ENCODE data around the gene LPP.

LPP gene

DNA sequence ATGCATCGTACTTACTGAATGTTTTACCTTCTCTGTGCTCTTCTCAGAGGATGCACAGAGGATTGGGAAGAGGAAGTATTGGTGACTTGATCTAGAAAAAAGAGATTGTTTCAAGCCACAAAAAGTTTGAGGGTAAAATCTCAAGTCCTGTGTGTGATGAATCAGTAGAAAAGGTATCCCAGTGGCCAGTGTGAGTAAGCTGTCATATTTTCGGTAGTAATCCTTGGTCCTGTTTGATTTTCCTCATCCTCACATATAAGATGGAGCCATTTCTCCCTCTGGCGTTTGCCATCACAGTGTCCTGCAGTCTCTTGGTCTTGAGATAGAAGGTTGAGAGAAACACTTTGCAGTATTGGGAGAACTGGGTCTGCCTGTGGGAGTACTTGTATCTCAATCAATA, 166.8 kb downstream of the LPP start:
- no peak for DNase-seq (ENCODE audit: extremely low spot score)
- TF ChIP-seq SP1 (IDR thresholded peaks at IDR 0.05) = no peak
- ChIA-PET CTCF (interaction anchor here (0.7 kb wide), 1 partner anchor 26 kb away, joined by 3 read pairs; no protein-coding TSS in a partner anchor), POLR2A (no interaction called here)

DNA sequence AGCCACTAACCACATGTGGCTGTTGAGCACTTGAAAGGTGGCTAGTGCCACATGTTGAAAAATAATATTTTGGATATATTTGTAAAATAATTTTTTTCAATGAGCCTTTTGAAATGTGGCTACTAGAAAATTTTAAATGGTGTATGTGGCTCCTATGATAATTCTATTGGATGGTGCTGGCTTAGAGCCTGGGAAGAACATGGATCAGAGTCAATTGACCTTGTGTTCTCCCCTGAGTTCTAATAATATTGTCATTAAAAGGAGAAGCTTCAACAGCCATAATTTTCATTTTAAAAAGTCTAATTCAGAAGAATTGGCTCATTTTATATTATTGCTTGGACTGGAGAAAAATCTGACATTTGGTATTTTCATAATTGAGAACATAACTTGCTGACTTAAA, 167.3 kb downstream of the LPP start:
- CTCF ChIA-PET = no interaction called here
- TF ChIP-seq NFRKB (IDR thresholded peaks at IDR 0.05) = no peak
- no peak for TF ChIP-seq FOXM1 (IDR thresholded peaks at IDR 0.05; ENCODE audit: borderline replicate concordance)
- TF ChIP-seq ELF4 (IDR thresholded peaks at IDR 0.05) = no peak
- no peak for TF ChIP-seq FOXA1 (IDR thresholded peaks at IDR 0.05)
- TF ChIP-seq HDGF (IDR thresholded peaks at IDR 0.05; ENCODE audit: borderline replicate concordance) = no peak
- TF ChIP-seq BHLHE40 (IDR thresholded peaks at IDR 0.05; ENCODE audit: borderline replicate concordance) = no peak
- TF ChIP-seq TARDBP (IDR thresholded peaks at IDR 0.05) = no peak
- TF ChIP-seq ZNF384 (IDR thresholded peaks at IDR 0.05) = no peak
- TF ChIP-seq, protein P1, sequence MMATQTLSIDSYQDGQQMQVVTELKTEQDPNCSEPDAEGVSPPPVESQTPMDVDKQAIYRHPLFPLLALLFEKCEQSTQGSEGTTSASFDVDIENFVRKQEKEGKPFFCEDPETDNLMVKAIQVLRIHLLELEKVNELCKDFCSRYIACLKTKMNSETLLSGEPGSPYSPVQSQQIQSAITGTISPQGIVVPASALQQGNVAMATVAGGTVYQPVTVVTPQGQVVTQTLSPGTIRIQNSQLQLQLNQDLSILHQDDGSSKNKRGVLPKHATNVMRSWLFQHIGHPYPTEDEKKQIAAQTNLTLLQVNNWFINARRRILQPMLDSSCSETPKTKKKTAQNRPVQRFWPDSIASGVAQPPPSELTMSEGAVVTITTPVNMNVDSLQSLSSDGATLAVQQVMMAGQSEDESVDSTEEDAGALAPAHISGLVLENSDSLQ (IDR thresholded peaks at IDR 0.05) = no peak
- no peak for TF ChIP-seq FOXK2 (IDR thresholded peaks at IDR 0.05)
- TF ChIP-seq SUZ12 (IDR thresholded peaks at IDR 0.05) = no peak
- no peak for TF ChIP-seq LEF1 (IDR thresholded peaks at IDR 0.05; ENCODE audit: borderline replicate concordance)
- TF ChIP-seq SP1 (IDR thresholded peaks at IDR 0.05) = no peak
- TF ChIP-seq CTBP1 (IDR thresholded peaks at IDR 0.05; ENCODE audit: borderline replicate concordance) = no peak
- no peak for TF ChIP-seq ARNT (IDR thresholded peaks at IDR 0.05)
- no peak for TF ChIP-seq L3MBTL2 (conservative IDR thresholded peaks at IDR 0.05)

DNA sequence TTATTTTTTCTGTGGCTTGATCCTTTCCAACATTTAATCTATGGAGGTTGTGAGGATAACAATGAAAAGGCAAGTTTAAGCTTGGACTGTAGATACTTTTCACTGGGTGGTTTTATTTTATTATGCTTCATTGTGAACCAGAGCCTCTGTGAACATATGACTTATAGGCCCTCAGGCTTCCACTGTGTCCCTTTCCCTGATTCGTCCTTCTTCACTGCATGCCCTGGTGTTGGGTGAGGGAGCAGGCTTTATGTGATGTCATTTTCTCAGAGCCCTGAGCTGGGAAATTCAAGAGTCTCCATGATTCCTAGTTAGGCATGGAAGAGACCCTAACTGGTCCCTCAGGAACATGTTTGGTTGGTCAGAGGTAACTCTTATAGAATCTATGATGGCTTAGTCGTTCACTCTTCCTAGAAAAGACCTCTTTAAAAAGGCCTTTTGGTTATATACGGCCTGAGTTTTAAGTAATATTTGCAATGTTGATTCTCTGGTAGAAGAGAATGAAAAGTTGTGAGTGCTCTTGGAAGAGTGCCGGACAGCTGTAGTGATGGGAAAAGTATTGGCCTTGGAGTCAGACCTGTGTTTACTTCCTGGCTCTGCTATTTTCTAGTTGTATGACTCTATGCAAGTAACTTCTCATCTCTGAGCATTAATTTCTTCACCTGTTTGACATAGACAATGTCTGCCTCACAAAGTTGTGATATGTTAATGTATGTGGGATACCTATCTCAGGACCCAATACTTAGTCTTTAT, 168.4 kb downstream of the LPP start:
- no peak for DNase-seq (ENCODE audit: extremely low spot score)
- POLR2A ChIA-PET = no interaction called here
- CTCF ChIA-PET = interaction anchor here (0.7 kb wide), 1 partner anchor 20 kb away, joined by 3 read pairs; no protein-coding TSS in a partner anchor
- TF ChIP-seq SP1 (IDR thresholded peaks at IDR 0.05) = no peak
- TF ChIP-seq BHLHE40 (IDR thresholded peaks at IDR 0.05; ENCODE audit: borderline replicate concordance) = no peak
- TF ChIP-seq HDGF (IDR thresholded peaks at IDR 0.05; ENCODE audit: borderline replicate concordance) = no peak
- TF ChIP-seq CTBP1 (IDR thresholded peaks at IDR 0.05; ENCODE audit: borderline replicate concordance) = no peak
- TF ChIP-seq NFRKB (IDR thresholded peaks at IDR 0.05) = no peak
- no peak for TF ChIP-seq TARDBP (IDR thresholded peaks at IDR 0.05)
- no peak for TF ChIP-seq L3MBTL2 (conservative IDR thresholded peaks at IDR 0.05)
- no peak for TF ChIP-seq ELF4 (IDR thresholded peaks at IDR 0.05)
- no peak for TF ChIP-seq LEF1 (IDR thresholded peaks at IDR 0.05; ENCODE audit: borderline replicate concordance)
- TF ChIP-seq FOXM1 (IDR thresholded peaks at IDR 0.05; ENCODE audit: borderline replicate concordance) = no peak
- no peak for TF ChIP-seq SUZ12 (IDR thresholded peaks at IDR 0.05)
- TF ChIP-seq FOXA1 (IDR thresholded peaks at IDR 0.05) = no peak
- TF ChIP-seq ZNF384 (IDR thresholded peaks at IDR 0.05) = no peak
- TF ChIP-seq, protein P1 (IDR thresholded peaks at IDR 0.05) = no peak
- TF ChIP-seq ARNT (IDR thresholded peaks at IDR 0.05) = no peak

More for the DNA sequence above, 167.3 kb downstream of the LPP start:
- DNase-seq (ENCODE audit: extremely low spot score) = no peak
- POLR2A ChIA-PET = no interaction called here

DNA sequence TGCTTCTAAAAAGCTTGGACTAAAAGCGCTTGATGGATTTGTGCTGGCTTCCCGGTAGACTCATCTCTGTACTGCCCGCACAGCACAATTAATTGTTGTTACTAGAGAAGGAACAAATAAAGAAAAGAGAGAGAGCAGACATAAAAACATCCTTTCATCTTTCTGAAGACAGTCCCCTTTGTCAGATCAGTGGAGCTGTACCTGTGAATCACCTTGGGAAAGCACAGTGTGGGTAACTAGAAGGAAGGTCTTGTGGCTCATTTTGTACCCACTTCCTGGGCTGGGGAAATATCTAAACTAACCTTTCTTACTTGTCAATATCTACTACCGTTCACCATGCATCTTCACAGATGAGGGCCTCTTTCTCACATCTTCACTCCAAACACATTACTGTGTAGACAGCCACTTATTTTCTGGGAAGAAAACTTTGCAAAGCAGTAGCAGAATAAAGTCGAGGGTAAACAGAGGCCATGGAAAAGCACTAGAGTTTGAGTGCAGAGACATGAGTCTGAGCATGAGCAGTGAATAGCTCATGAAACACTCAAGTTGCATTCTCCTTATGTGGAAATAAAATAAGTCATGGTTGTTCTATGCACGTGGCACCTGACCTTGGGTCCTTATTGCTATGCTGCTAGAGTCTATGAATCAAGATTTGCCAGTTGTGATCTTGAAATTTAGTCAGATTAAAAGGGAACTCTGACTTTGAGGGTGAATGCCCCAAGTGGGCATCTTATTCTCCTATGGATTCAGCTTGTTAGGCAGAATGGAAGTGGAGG, 169.3 kb downstream of the LPP start:
- TF ChIP-seq CTBP1 (IDR thresholded peaks at IDR 0.05; ENCODE audit: borderline replicate concordance) = no peak
- no peak for TF ChIP-seq NFRKB (IDR thresholded peaks at IDR 0.05)
- no peak for TF ChIP-seq ZNF384 (IDR thresholded peaks at IDR 0.05)
- ChIA-PET CTCF (no interaction called here), POLR2A (no interaction called here)
- DNase-seq (ENCODE audit: extremely low spot score) = no peak

DNA sequence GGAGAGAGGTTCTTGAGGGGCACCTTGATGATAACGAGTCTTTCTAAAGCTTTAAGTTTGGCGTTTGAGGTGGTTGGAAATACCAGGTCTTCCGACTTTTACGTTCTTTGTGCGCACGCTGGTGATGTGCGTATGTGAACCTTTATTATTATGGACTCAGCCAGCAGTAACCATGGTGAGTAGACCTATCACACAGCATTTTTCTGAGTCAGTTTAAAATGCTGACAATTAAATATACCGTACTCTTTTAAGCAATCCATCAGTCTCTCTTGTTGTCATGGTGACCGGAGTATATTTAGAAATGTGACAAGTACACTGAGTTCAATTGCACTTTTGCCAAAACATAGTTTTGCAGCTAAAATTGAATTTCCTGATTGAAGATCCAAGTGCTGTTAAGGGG, 172.2 kb downstream of the LPP start:
- TF ChIP-seq BHLHE40 (IDR thresholded peaks at IDR 0.05; ENCODE audit: borderline replicate concordance) (no peak), FOXM1 (IDR thresholded peaks at IDR 0.05; ENCODE audit: borderline replicate concordance) (no peak), TARDBP (IDR thresholded peaks at IDR 0.05) (no peak), ZNF384 (IDR thresholded peaks at IDR 0.05) (no peak), FOXK2 (IDR thresholded peaks at IDR 0.05) (no peak), NFRKB (IDR thresholded peaks at IDR 0.05) (no peak), ELF4 (IDR thresholded peaks at IDR 0.05) (no peak), ARNT (IDR thresholded peaks at IDR 0.05) (no peak), SUZ12 (IDR thresholded peaks at IDR 0.05) (no peak), CTBP1 (IDR thresholded peaks at IDR 0.05; ENCODE audit: borderline replicate concordance) (no peak), FOXA1 (IDR thresholded peaks at IDR 0.05) (no peak)
- TF ChIP-seq, protein P1 (IDR thresholded peaks at IDR 0.05) = no peak
- no peak for DNase-seq (ENCODE audit: extremely low spot score)
- ChIA-PET POLR2A (no interaction called here), CTCF (no interaction called here)

DNA sequence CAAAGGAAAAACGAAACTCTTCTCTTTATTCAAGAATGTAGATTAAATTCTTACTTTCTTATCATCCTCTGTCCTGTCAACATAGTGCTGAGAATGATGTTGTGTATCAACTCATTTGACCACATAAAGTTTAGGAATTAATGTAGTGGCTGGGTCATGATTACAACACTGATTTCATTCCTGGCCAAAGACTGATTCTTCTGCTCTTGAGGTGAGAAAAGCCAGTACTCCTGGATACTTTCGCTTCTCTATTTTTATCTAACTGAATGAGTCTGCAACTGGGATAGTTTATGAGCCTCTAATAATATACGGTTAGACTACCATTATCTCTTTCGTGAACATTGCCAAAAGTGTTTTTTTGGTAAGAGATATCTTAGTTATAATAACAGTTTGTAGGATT, 173.0 kb downstream of the LPP start:
- CTCF ChIA-PET = no interaction called here
- no peak for TF ChIP-seq SUZ12 (IDR thresholded peaks at IDR 0.05)
- TF ChIP-seq ZNF384 (IDR thresholded peaks at IDR 0.05) = no peak
- TF ChIP-seq FOXA1 (IDR thresholded peaks at IDR 0.05) = no peak
- TF ChIP-seq FOXM1 (IDR thresholded peaks at IDR 0.05; ENCODE audit: borderline replicate concordance) = no peak
- no peak for TF ChIP-seq L3MBTL2 (conservative IDR thresholded peaks at IDR 0.05)
- no peak for TF ChIP-seq NFRKB (IDR thresholded peaks at IDR 0.05)
- no peak for TF ChIP-seq ARNT (IDR thresholded peaks at IDR 0.05)
- no peak for TF ChIP-seq SP1 (IDR thresholded peaks at IDR 0.05)
- no peak for TF ChIP-seq HDGF (IDR thresholded peaks at IDR 0.05; ENCODE audit: borderline replicate concordance)
- no peak for TF ChIP-seq BHLHE40 (IDR thresholded peaks at IDR 0.05; ENCODE audit: borderline replicate concordance)
- TF ChIP-seq, protein P1 (IDR thresholded peaks at IDR 0.05) = no peak
- no peak for TF ChIP-seq TARDBP (IDR thresholded peaks at IDR 0.05)
- no peak for TF ChIP-seq LEF1 (IDR thresholded peaks at IDR 0.05; ENCODE audit: borderline replicate concordance)
- no peak for TF ChIP-seq CTBP1 (IDR thresholded peaks at IDR 0.05; ENCODE audit: borderline replicate concordance)
- no peak for TF ChIP-seq FOXK2 (IDR thresholded peaks at IDR 0.05)
- TF ChIP-seq ELF4 (IDR thresholded peaks at IDR 0.05) = no peak
- DNase-seq (ENCODE audit: extremely low spot score) = no peak
- POLR2A ChIA-PET = no interaction called here
